ENCODE results near the gene CD109. TPM values are rescaled to one million over a fixed set of nuclear protein-coding genes. Genes with fewer than 3 reads are reported as not detected.

The CD109 gene
- total and polyA plus RNA-seq, 11 donors: 1.9 to 30.5 (median 10.7) TPM

GRCh38 chr6:73656531-73657145 is 39.4 kb upstream of the CD109 start:
- TF ChIP-seq CTCF (IDR thresholded peaks at IDR 0.05): no peak
- TF ChIP-seq POLR2A (IDR thresholded peaks at IDR 0.05): no peak
- 88 to 93% (median 91%) methylated on average over 2 of the region's 2 CpGs for WGBS, 4 donors
- DNase-seq (no peak), ATAC-seq (no peak)
- Histone ChIP-seq H3K27me3 (no peaks in the 10 kb centered on the region), H3K36me3 (no peaks in the 10 kb centered on the region), H3K4me1 (peaks cover 0 to 21% (median 11%) of the 10 kb centered on the region in 12 donors), H3K9me3 (no peaks in the 10 kb centered on the region), H3K27ac (no peak overlapping the region), H3K4me3 (no peak overlapping the region)
- intact Hi-C loops (cut with DNase I): no loop called here

GRCh38 chr6:73657201-73657600 is 38.8 kb upstream of the CD109 start:
- ATAC-seq: no peak
- intact Hi-C loops (cut with DNase I): no loop called here
- no peaks in the 10 kb centered on the region for H3K36me3 ChIP-seq
- no peak for TF ChIP-seq POLR2A (IDR thresholded peaks at IDR 0.05)
- no peak for TF ChIP-seq CTCF (IDR thresholded peaks at IDR 0.05)
- no peaks in the 10 kb centered on the region for H3K27me3 ChIP-seq
- no peak overlapping the region for H3K4me3 ChIP-seq
- peaks cover 0 to 15% (median 9%) of the 10 kb centered on the region in 12 donors for H3K4me1 ChIP-seq
- WGBS, 4 donors: 89 to 98% (median 92%) methylated on average over 3 of the region's 3 CpGs
- no peaks in the 10 kb centered on the region for H3K9me3 ChIP-seq
- DNase-seq: no peak
- H3K27ac ChIP-seq: no peak overlapping the region

- Histone ChIP-seq H3K27me3 (no peaks in the 10 kb centered on the region), H3K27ac (no peak overlapping the region), H3K9me3 (no peaks in the 10 kb centered on the region), H3K4me1 (no peaks in the 10 kb centered on the region), H3K36me3 (no peaks in the 10 kb centered on the region), H3K4me3 (no peak overlapping the region)
- no peak for TF ChIP-seq POLR2A (IDR thresholded peaks at IDR 0.05)
- TF ChIP-seq CTCF (IDR thresholded peaks at IDR 0.05): no peak
- intact Hi-C loops (cut with DNase I): no loop called here
- DNase-seq (no peak), ATAC-seq (no peak)
- 87 to 94% (median 92%) methylated on average over 2 of the region's 2 CpGs for WGBS, 4 donors
Measured at GRCh38 chr6:73664701-73665100, 31.3 kb upstream of the CD109 start.

- no peaks in the 10 kb centered on the region for H3K4me1 ChIP-seq
- 67 to 73% (median 72%) methylated on average over 3 of the region's 3 CpGs for WGBS, 4 donors
- TF ChIP-seq POLR2A (IDR thresholded peaks at IDR 0.05): no peak
Measured at GRCh38 chr6:73665686-73666319, 30.2 kb upstream of the CD109 start.

More at GRCh38 chr6:73665686-73666319, 30.2 kb upstream of the CD109 start:
- no peak for ATAC-seq
- DNase-seq: no peak
- no peaks in the 10 kb centered on the region for H3K9me3 ChIP-seq
- no peaks in the 10 kb centered on the region for H3K36me3 ChIP-seq
- H3K4me3 ChIP-seq: no peak overlapping the region
- no peak overlapping the region for H3K27ac ChIP-seq
- intact Hi-C loops (cut with DNase I): no loop called here
- H3K27me3 ChIP-seq: no peaks in the 10 kb centered on the region
